GM18951 (cell line): ENCODE data around the gene OTOL1.

Experiments
- POLR2A ChIP-seq: IDR thresholded peaks from 4 replicates; pipeline ENCODE4 v1.6.1; 2011; ENCODE audit warnings: mild to moderate bottlenecking; ENCODE audit not compliant: insufficient read length, insufficient read depth; ENCODE audit errors: extremely low read depth
- in situ Hi-C: fragments of 300-500 bp; cut with MboI; formaldehyde crosslinking; loops from one replicate; pipeline ENCODE4 v1.12.0; 2022; ENCODE audit warnings: low sequenced_read_pairs, mixed read lengths, inconsistent platforms; ENCODE audit not compliant: unreplicated experiment

The OTOL1 gene

GRCh38 chr3:161551697-161552096 lies 55.1 kb downstream of the OTOL1 start:
- in situ Hi-C loops = loop anchor here (25.0 kb wide), 1 partner anchor 311 kb away; no protein-coding TSS in a partner anchor
- TF ChIP-seq POLR2A = no peak

- no peak for TF ChIP-seq POLR2A
- in situ Hi-C loops = loop anchor here (25.0 kb wide), 1 partner anchor 309 kb away; no protein-coding TSS in a partner anchor
Observed at GRCh38 chr3:161552984-161553560, 56.5 kb downstream of the OTOL1 start.
